Mammary epithelial cell (primary cell): ENCODE results near the gene PLS1.

Experiments
- EZH2 ChIP-seq: IDR thresholded peaks from 2 replicates; pipeline ENCODE4 v1.6.1; 2012; ENCODE audit warnings: low read length, inconsistent platforms, borderline replicate concordance
- TF ChIP-seq, protein P1 (sequence below), 2 donors: IDR thresholded peaks in 1 of 2; conservative IDR thresholded peaks in 1 of 2; 2 replicates each; pipeline ENCODE4 v1.5.1; 2011 to 2012; ENCODE audit warnings: inconsistent platforms in 2 of 2, low read length in 2 of 2, mild to moderate bottlenecking in 2 of 2, control low read depth in 1 of 2, low read depth in 1 of 2; ENCODE audit not compliant: insufficient read depth in 1 of 2; ENCODE audit errors: extremely low read depth in 1 of 2

DNA sequence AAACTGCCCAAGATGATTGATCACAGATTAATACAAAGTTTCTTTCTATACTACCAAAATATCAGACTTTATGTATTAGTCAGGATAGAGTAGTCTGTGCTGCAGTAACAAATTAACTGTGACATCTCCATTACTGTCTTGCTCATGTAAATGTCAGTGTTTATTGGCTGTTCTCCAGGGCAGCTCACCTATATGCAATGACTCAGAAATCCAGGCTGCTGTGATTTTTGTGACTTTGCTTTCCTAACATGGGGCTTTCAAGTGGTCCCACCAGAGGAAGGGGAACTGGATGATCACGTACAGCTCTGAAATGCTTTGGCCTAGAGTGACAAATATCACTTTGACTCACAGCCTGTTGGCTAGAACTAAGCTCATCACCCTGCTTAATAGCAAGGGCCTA lies 12.9 kb downstream of the PLS1 start:
- TF ChIP-seq EZH2, result no peak
- TF ChIP-seq, protein P1, sequence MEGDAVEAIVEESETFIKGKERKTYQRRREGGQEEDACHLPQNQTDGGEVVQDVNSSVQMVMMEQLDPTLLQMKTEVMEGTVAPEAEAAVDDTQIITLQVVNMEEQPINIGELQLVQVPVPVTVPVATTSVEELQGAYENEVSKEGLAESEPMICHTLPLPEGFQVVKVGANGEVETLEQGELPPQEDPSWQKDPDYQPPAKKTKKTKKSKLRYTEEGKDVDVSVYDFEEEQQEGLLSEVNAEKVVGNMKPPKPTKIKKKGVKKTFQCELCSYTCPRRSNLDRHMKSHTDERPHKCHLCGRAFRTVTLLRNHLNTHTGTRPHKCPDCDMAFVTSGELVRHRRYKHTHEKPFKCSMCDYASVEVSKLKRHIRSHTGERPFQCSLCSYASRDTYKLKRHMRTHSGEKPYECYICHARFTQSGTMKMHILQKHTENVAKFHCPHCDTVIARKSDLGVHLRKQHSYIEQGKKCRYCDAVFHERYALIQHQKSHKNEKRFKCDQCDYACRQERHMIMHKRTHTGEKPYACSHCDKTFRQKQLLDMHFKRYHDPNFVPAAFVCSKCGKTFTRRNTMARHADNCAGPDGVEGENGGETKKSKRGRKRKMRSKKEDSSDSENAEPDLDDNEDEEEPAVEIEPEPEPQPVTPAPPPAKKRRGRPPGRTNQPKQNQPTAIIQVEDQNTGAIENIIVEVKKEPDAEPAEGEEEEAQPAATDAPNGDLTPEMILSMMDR (conservative IDR thresholded peaks at IDR 0.05 in 1 of 2, IDR thresholded peaks at IDR 0.05 in 1 of 2; ENCODE audit: extremely low read depth in 1 of 2, insufficient read depth in 1 of 2, low read depth in 1 of 2, low read length in 2 of 2), result no peak
